DOHH2 (cell line): Measurements from ENCODE around the gene AHCYL1.

Experiments
- EZH2phosphoT487 ChIP-seq: fragments of 200-600 bp; sonication (generic); IDR thresholded peaks from 2 replicates; pipeline ENCODE4 v1.6.1; 2017; ENCODE audit warnings: borderline replicate concordance, mild to moderate bottlenecking, antibody characterized with exemption, low read length, moderate library complexity, mixed read lengths
- TF ChIP-seq, protein P1 (sequence below): fragments of 200-600 bp; sonication (generic); IDR thresholded peaks from one replicate; pipeline ENCODE4 v1.5.1; 2014; ENCODE audit warnings: antibody characterized with exemption, mild to moderate bottlenecking, low read depth, low read length; ENCODE audit not compliant: poor library complexity, severe bottlenecking

DNA sequence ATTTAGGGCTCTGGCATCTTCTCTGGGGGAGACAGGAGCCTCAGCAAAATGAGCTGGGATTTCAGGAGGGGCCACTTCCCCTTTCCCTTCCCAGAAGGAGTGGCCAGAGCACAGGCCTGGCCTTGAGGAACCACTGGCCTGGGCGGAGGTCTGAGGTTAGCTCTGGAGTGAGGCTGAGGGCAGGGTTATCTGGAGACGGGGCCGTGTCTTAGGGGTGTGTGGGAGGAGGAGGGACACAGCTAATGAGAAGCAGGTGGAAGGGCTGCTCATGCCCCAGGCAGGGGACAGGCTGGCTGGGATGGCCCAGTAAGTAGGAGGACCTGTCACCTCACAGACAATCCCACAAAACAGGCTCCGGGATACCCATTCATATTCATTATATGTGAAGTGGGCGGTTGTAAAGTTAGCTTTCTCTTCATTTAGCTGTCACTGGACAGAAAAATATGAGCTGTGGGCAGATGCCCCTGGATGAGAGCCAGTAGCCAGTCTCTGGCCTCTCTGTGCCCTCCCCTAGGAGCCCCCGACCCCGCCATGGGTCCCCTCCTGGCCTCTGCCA lies 73.5 kb downstream of the AHCYL1 start:
- TF ChIP-seq, protein P1, sequence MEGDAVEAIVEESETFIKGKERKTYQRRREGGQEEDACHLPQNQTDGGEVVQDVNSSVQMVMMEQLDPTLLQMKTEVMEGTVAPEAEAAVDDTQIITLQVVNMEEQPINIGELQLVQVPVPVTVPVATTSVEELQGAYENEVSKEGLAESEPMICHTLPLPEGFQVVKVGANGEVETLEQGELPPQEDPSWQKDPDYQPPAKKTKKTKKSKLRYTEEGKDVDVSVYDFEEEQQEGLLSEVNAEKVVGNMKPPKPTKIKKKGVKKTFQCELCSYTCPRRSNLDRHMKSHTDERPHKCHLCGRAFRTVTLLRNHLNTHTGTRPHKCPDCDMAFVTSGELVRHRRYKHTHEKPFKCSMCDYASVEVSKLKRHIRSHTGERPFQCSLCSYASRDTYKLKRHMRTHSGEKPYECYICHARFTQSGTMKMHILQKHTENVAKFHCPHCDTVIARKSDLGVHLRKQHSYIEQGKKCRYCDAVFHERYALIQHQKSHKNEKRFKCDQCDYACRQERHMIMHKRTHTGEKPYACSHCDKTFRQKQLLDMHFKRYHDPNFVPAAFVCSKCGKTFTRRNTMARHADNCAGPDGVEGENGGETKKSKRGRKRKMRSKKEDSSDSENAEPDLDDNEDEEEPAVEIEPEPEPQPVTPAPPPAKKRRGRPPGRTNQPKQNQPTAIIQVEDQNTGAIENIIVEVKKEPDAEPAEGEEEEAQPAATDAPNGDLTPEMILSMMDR: no peak
- TF ChIP-seq EZH2phosphoT487: no peak
